Thyroid gland (tissue), 4 donors: Measurements from ENCODE around the gene CALB2. TPM values are rescaled to one million over a fixed set of nuclear protein-coding genes. Genes with fewer than 3 reads are reported as not detected.

Source experiments
- DNase-seq, 2 donors: peaks; one replicate each; pipeline ENCODE4 v3.0.0-alpha.2; 2019
- H3K27ac ChIP-seq, 3 donors: fragments of 200-600 bp; sonication (generic); 1 replicate in 2 of 3; 2 replicates in 1 of 3; pipeline ENCODE4 v1.5.1; 2016 to 2019; ENCODE audit warnings: mild to moderate bottlenecking in 1 of 3, moderate library complexity in 1 of 3
- H3K27me3 ChIP-seq: fragments of 200-600 bp; sonication (generic); one replicate; pipeline ENCODE4 v1.5.1; 2019
- H3K36me3 ChIP-seq, 2 donors: fragments of 200-600 bp; sonication (generic); one replicate each; pipeline ENCODE4 v1.5.1; 2016 to 2019
- H3K4me1 ChIP-seq, 2 donors: fragments of 200-600 bp; sonication (generic); one replicate each; pipeline ENCODE4 v1.5.1; 2017 to 2019
- H3K4me3 ChIP-seq, 3 donors: fragments of 200-600 bp; sonication (generic); replicated peaks in 1 of 3; 1 replicate in 2 of 3; 2 replicates in 1 of 3; pipeline ENCODE4 v1.5.1; 2016; ENCODE audit warnings: mild to moderate bottlenecking in 1 of 3
- H3K9me3 ChIP-seq: fragments of 200-600 bp; sonication (generic); one replicate; pipeline ENCODE4 v1.5.1; 2017
- CTCF ChIP-seq, 6 experiments: fragments of 200-600 bp in 3 of 6; fragments of 450-650 bp in 3 of 6; sonication (generic) in 3 of 6; IDR thresholded peaks; one replicate each; pipeline ENCODE4 v1.5.1; 2016 to 2019; ENCODE audit warnings: antibody characterized with exemption in 6 of 6, mild to moderate bottlenecking in 2 of 6, inconsistent platforms in 1 of 6, moderate library complexity in 1 of 6
- POLR2A ChIP-seq, 2 donors: fragments of 450-650 bp; IDR thresholded peaks; one replicate each; pipeline ENCODE4 v1.6.1; 2017; ENCODE audit warnings: antibody characterized with exemption in 2 of 2, mild to moderate bottlenecking in 2 of 2, moderate library complexity in 1 of 2
- WGBS, 2 donors: methylation state at CpG; one replicate each; pipeline ENCODE4 v1.1.5; 2017; 5-methylcytosine and 5-hydroxymethylcytosine counted together
- intact Hi-C: fragments of 100-400 bp; cut with DNase I; formaldehyde crosslinking; loops from one replicate; pipeline ENCODE4 v1.15.1; 2023
- total RNA-seq, 4 donors: library from RNA; depleted of rRNA; stranded (reverse); fragments of >200 nt; gene quantifications; one replicate each; pipeline ENCODE4 v1.2.3, GENCODE V29; 2016

Gene CALB2
- total RNA-seq, 4 donors from 2014 or later, result 0.81 TPM; not detected in 3

DNA sequence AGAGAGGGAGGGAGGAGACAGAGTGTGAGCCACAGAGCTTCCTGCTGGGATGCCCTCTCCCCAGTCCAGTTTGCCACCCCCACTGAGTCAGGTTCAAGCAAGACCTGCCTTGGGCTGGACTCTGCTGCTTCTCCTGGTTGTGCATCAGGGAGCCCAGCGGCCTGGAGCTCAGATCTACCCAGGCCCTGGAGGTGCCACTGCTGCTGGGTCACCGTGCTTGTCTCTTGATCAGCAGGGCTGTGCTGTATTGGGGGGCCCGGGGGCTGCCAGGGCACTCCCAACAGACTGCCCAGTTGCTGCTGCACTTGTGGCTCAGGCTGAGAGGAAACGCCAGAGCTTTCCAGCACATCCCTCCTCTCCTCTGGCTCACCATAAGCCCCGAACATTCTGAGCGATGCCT lies 74.4 kb downstream of the CALB2 start:
- H3K27me3 ChIP-seq, result no peaks in the 10 kb centered on the region
- 84 to 87% methylated on average over 6 of the region's 6 CpGs for WGBS, 2 donors
- no peak overlapping the region for H3K4me3 ChIP-seq
- no peaks in the 10 kb centered on the region for H3K36me3 ChIP-seq
- DNase-seq, result no peak
- no peaks in the 10 kb centered on the region for H3K9me3 ChIP-seq
- TF ChIP-seq CTCF (IDR thresholded peaks at IDR 0.05) (no peak), POLR2A (IDR thresholded peaks at IDR 0.05) (no peak)
- no peak overlapping the region for H3K27ac ChIP-seq
- intact Hi-C loops, result no loop called here
- H3K4me1 ChIP-seq, result no peaks in the 10 kb centered on the region

GRCh38 chr16:71436473-71436872 lies 78.0 kb downstream of the CALB2 start:
- H3K27ac ChIP-seq, result no peak overlapping the region
- DNase-seq, result no peak
- H3K4me1 ChIP-seq, result no peaks in the 10 kb centered on the region
- H3K9me3 ChIP-seq, result no peaks in the 10 kb centered on the region
- H3K4me3 ChIP-seq, result no peak overlapping the region
- no peaks in the 10 kb centered on the region for H3K27me3 ChIP-seq
- TF ChIP-seq CTCF (IDR thresholded peaks at IDR 0.05) (no peak), POLR2A (IDR thresholded peaks at IDR 0.05) (no peak)
- no peaks in the 10 kb centered on the region for H3K36me3 ChIP-seq
- WGBS, 2 donors, result 80 to 85% methylated on average over 7 of the region's 7 CpGs
- intact Hi-C loops, result no loop called here

DNA sequence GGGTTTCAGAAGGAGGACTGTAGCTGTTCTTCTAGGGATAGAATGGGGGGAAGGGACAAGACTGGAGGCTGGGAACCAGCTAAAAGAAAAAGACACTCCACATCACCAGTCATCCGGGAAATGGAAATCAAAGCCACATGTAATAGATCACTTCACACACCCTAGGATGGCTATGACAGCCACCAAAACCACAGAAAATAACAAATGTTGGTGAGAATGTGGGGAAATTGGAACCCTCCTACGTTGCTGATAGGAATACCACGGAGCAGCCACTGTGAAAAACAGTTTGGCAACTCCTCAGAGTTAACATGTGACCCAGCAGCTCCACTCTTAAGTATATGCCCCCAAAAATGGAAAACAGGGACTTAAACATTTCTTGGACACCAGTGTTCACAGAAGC lies 81.0 kb downstream of the CALB2 start:
- H3K4me1 ChIP-seq, result no peaks in the 10 kb centered on the region
- H3K36me3 ChIP-seq, result no peaks in the 10 kb centered on the region
- TF ChIP-seq CTCF (IDR thresholded peaks at IDR 0.05) (no peak), POLR2A (IDR thresholded peaks at IDR 0.05) (no peak)
- H3K27ac ChIP-seq, result no peak overlapping the region
- no peak overlapping the region for H3K4me3 ChIP-seq
- H3K27me3 ChIP-seq, result no peaks in the 10 kb centered on the region
- no peak for DNase-seq
- 42 to 54% methylated on average over 3 of the region's 3 CpGs for WGBS, 2 donors
- intact Hi-C loops, result no loop called here
- no peaks in the 10 kb centered on the region for H3K9me3 ChIP-seq

Other genes with a start within 250 kb of the CALB2 start
- 10 to 100 TPM; 10.1 to 26.3 (median 21.3) TPM for gene HYDIN, start 128.0 kb upstream of the CALB2 start, total RNA-seq
- gene CMTR2, start 69.3 kb upstream of the CALB2 start, total RNA-seq, result 10 to 100 TPM; 33.9 to 52.8 (median 35.7) TPM
- gene TLE7, start 83.3 kb downstream of the CALB2 start, total RNA-seq, result not detected
- gene ZNF23, start 103.5 kb downstream of the CALB2 start, total RNA-seq, result 10 to 100 TPM in 1 of 4 donors, 1 to 10 TPM in 3; 5.9 to 13.8 (median 9.5) TPM
- 10 to 100 TPM; 17.2 to 28.3 (median 24.0) TPM for gene ZNF19, start 130.6 kb downstream of the CALB2 start, total RNA-seq
- not detected for gene CHST4, start 167.7 kb downstream of the CALB2 start, total RNA-seq
- gene TAT, start 218.4 kb downstream of the CALB2 start, total RNA-seq, result not detected